Activated naive CD4-positive, alpha-beta T cell treated with Interleukin-2 at 50 U/mL for 16 hours (primary cell): ENCODE results near the gene DIO2.

Experiments used
- DNase-seq: peaks from one replicate; pipeline ENCODE4 v3.0.0-alpha.2; 2020

The DIO2 gene

DNA sequence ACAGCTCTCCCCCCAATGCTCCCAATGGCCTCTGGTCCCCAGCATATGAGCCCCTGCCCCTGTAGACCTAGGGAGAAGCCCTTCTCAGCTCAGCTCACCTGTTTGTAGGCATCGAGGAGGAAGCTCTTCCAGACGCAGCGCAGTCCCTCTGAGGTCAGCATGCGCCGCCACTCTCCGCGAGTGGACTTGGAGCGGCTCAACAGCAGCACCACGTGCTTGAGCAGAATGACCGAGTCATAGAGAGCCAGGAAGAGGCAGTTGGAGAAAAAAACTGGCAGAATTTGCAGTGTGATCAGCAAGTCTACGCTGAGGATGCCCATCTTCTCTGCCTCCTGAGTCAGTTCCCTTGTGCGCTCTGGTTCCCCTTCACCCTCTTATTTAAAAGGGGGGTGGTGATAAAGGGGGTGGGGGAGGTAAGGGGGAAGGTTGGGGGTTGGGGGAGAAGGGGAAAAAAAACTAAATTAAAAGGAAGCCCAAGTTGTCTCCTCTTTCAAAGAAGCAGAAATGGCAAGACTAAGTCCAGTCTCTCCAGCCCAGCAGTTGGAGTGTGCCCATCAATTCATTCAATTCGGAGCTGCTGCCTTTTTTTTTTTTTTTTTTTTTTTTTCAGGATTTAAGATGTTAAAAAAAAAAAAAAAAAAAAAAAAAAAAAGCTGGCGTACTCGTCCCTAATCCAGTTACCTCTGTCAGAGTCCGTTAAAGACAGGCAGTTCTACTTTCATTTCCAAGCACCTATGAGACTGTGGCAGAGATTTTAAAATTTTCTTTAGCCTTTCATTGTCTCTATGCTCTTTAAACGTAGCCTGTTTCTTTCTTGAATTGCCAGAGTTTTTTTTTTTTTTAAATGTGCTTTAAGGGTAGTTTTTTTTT, at the start of gene DIO2:
Gene DIO2 (minus strand): TSS at position 352 of the 870 bp plus-strand sequence. CDS start 32 bp downstream, at position 320.
- DNase-seq, result no peak

DNA sequence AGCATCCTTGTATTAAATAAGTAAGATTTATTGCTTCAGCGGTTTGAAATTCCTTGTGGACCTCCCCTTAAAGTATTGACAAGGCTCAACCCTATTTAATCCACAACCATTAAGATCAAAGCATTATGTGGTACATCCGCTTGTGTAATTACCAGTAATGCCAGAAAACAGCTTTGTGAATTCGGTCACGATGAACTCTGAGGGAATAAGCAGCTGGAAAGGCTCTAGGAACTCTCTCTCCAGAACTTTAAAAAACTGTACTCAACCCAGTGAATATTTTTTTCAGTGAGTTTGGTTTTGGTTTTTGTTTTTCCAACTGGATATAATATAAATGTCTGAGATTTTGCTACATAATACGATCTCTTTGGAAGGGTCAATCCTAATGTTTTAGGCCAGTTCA, 49.3 kb upstream of the DIO2 start:
- no peak for DNase-seq

GRCh38 chr14:80239631-80240030, 28.3 kb upstream of the DIO2 start:
- DNase-seq, result no peak

GRCh38 chr14:80237143-80237542, 25.8 kb upstream of the DIO2 start:
- DNase-seq, result no peak

GRCh38 chr14:80233470-80234089, 22.3 kb upstream of the DIO2 start:
- no peak for DNase-seq

GRCh38 chr14:80231702-80232101, 20.4 kb upstream of the DIO2 start:
- DNase-seq, result no peak

- DNase-seq, result no peak
Observed at GRCh38 chr14:80223696-80224465, 12.6 kb upstream of the DIO2 start.

- no peak for DNase-seq
Observed at GRCh38 chr14:80216818-80217217, 5.5 kb upstream of the DIO2 start.

DNA sequence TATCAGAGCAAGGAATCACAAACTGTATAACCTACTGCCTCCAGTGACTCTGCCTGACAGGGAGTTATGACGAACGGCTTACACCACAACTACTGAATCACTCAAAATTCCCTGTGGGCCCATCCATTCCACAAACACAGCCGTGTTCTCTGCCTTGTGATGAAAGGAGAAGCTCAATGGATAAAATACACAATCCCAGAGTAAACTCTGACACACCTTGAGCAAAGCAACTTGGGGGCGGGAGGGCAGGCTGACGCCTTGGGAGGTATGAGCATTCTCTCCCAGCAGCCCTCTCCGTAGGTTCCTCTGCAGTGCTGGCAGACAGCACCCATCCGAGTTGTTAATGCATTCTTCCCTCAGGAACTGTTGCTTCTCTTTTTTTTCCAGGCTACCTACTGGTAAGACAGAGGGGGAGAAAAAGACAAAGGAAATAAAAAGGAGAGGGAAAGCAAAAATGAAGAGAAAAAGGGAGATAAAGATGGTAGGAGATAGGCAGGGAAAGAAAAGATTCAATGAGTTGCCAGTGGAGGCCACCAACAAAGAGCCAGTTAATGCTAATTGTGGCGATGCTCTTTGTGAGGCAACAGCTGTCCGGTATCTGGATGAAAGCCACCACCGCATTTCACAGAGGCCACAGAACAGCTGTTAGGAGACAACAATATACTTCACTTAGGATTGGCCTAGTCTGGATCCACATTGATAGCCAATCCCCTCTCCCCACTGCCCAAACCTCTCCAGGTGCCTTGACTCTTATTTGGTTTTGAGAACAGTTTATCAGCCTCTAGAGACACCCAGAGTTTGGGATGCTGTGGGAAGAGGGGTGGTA, 4.7 kb upstream of the DIO2 start:
- no peak for DNase-seq

DNA sequence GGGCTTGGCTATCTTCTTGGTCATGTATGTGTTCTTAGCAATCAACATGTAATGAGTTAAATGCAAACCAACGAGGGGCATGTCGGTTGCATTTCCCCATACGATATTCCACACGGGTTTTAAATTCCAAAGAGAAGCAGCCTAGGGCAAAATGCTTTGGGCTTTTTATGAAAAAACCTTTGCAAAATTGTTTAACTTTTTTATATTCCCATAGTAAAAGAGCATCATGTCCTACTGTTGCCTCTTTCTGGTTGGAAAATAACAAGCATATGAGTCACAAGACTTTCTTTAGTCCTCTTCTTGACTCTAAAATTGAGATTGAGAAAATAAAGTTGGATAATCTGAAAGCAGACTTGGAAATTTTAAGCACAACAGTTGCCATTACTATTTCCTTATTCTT, 3.8 kb upstream of the DIO2 start:
- no peak for DNase-seq

- DNase-seq, result no peak
Observed at GRCh38 chr14:80213602-80214001, 2.3 kb upstream of the DIO2 start.

GRCh38 chr14:80212023-80212397, 706 bp upstream of the DIO2 start:
- no peak for DNase-seq

GRCh38 chr14:80208461-80208860, 2.8 kb downstream of the DIO2 start:
- DNase-seq, result no peak

- DNase-seq, result no peak
Observed at GRCh38 chr14:80206351-80207080, 4.8 kb downstream of the DIO2 start.

- DNase-seq, result no peak
Observed at GRCh38 chr14:80202888-80203562, 8.3 kb downstream of the DIO2 start.

- DNase-seq, result no peak
Observed at GRCh38 chr14:80200093-80200492, 11.2 kb downstream of the DIO2 start.

DNA sequence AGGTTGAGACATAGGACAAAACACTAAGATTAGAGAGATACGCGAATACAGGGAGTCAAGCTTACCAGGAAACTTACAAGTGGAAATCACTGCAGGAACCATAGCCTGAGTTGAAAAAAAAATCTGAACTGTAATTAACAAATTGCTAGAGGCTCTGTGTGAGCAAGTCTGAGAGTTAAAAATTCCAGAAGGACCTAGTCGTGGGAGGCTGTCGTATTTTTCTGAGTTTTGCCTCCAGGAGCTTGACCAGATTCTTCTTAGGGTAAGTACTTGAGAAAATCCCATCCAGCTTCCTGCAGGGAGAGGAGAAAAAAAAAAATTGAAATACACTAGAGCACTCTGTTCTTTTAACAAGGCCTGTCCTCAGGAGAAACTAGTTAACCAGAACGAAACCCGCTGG, 22.7 kb downstream of the DIO2 start:
- DNase-seq, result no peak

GRCh38 chr14:80186301-80186800, 25.0 kb downstream of the DIO2 start:
- no peak for DNase-seq

DNA sequence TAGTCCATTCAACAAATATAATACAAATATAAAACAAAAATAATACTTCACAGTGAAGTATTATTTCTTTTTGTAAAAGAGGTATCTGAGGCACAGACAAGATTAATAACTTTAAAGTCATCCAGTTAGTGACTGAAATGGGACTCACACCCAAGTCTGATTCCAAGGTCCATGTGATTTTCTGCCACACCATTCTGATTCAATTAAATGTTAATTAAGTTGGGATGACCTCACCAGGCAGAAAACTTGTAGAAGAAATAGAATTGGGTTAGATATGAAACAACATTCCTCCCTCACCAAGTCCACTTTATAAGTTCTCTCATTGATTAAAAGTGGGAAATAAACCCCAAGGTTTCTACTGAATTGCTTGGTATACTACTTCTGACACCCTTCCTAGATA, 34.4 kb downstream of the DIO2 start:
- no peak for DNase-seq

GRCh38 chr14:80172375-80173051, 38.8 kb downstream of the DIO2 start:
- DNase-seq, result no peak
